Suppressor macrophage (primary cell): ENCODE measurements around the gene ATG4C.
"Not testable (repeated sequence)": the region's sequence is repeated elsewhere in the genome, so short reads cannot be mapped to it uniquely, and the experiment has no call there.

ENCODE experiments used
- DNase-seq, 4 experiments: peaks; one replicate each; pipeline ENCODE4 v3.0.0-alpha.2; 2020 to 2022
- total RNA-seq, 17 experiments: gene quantifications; one replicate each; lab custom pipeline; 2026; ENCODE audit warnings: mixed read lengths in 6 of 17, inconsistent platforms in 3 of 17; lab: John Stamatoyannopoulos, UW

Gene ATG4C, protein sequence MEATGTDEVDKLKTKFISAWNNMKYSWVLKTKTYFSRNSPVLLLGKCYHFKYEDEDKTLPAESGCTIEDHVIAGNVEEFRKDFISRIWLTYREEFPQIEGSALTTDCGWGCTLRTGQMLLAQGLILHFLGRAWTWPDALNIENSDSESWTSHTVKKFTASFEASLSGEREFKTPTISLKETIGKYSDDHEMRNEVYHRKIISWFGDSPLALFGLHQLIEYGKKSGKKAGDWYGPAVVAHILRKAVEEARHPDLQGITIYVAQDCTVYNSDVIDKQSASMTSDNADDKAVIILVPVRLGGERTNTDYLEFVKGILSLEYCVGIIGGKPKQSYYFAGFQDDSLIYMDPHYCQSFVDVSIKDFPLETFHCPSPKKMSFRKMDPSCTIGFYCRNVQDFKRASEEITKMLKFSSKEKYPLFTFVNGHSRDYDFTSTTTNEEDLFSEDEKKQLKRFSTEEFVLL
- 4.0 to 56.6 (median 31.6) reads per million in 17 experiments for total RNA-seq

GRCh38 chr1:62783736-62784508 is at the start of gene ATG4C:
Gene ATG4C (plus strand): TSS chr1:62784132. CDS start chr1:62803787, 19,655 bp downstream.
- peak; percentile 89 to 95 (median 94) for DNase-seq

GRCh38 chr1:62735491-62736171 is 48.3 kb upstream of the ATG4C start:
- no peak for DNase-seq

DNA sequence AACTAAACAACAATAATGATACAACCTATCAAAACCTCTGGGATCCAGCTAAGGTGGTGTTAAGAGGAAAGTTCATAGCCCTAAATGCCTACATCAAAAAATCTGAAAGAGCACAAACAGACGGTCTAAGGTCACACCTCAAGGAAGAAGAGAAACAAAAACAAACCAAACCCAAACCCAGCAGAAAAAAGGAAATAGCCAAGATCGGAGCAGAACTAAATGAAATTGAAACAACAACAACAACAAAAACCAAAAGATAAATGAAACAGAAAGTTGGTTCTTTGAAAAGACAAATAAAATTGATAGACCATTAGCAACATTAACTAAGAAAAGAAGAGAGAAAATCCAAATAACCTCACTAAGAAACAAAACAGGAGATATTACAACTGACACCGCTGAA is 43.2 kb upstream of the ATG4C start:
- DNase-seq = peak in 2 of 4 experiments; percentile 7 to 44

DNA sequence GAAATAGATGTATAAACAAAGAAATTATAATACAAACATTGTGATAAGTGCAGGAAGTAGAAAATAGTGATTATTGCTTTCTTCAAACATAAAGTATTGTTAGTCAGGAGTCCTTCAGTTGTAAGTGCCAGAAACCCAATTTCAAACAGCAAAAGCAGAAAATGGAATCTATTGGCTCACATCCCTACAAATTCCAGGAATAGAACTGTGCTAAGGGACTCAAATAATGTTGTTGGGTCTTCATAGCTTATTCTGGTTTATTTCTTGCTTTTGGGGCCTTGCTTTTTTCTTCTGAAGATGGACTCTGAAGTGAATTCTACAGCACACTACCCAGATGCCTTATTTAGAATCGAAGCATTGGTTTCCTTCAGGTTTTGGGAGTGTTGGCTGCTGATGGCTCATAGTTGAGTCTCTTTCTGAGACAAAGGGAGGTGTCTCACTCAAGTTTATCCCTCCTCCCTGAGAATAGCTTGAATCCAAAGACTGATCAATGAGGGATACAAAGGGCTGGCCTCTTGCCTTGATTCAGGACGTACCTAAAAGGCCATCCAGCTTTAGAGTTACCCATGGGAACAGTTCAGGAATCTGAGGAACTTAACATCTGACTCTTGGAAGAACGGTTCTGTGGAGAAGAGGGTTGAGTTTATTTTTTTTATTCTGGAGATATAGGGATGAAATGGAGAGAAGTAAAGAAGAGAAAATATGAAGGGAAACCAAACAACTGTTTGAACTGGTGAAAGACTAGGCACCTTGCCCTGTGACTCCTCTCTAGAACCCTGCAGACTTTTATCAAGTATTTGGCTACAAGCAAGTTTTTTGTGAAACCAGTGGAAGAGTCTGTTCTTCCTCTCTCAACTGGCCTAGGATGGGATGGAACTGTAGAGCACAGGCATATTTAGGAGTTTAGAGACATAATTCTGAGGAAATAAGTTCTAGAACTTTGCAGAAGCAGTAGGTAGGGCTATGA is 39.0 kb upstream of the ATG4C start:
- DNase-seq = no peak

GRCh38 chr1:62746086-62746808 is 37.7 kb upstream of the ATG4C start:
- DNase-seq = peak in 3 of 4 experiments; percentile 36 to 78 (median 72)

DNA sequence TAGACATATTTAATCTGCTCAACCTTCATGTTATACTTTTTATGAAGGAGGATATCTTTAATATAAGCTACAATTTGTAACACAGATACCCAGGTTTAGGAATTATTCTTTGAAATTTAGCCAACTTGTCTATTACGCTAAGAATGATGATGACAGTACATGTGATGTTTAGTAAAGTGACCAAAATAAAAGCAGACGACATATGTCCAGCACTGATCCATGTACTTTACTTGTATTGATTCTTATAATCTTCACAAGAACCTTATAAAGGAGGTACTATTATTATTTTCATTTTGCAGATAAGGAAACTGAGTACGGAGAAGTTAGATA is 37.2 kb upstream of the ATG4C start:
- no peak for DNase-seq

DNA sequence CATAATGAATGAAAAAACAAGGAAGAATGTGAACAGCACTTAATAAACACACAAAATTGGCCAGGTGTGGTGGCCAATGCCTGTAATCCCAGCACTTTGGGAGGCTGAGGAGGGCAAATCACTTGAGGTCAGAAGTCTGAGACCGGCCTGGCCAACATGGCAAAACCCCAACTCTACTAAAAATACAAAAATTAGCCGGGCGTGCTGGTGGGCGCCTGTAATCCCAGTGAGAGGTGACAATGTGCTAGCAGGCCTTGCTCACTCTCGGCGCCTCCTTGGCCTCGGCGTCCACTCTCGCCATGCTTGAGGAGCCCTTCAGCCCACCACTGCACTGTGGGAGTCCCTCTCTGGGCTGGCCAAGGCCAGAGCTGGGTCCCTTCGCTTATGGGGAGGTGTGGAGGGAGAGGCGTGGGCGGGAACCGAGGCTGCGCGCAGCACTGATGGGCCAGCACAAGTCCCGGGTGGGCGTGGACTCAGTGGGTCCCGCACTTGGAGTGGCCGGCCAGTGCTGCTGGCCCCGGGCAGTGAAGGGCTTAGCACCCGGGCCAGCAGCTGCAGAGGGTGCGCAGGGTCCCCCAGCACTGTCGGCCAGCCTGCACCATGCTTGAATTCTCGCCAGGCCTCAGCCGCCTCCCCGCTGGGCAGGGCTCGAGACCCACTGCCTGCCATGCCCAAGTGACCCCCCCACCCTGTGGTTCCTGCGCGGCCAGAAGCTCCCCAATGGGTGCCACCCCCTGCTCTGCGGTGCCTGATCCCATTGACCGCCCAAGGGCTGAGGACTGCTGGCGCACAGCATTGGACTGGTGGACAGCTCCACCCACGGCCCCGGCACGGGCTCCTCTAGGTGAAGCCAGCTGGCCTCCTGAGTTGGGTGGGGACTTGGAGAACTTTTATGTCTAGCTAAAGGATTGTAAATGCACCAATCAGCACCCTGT is 30.6 kb upstream of the ATG4C start:
- no peak for DNase-seq

GRCh38 chr1:62754938-62755337 is 29.0 kb upstream of the ATG4C start:
- DNase-seq = not testable (repeated sequence)

- not testable (repeated sequence) for DNase-seq
These were observed 27.6 kb upstream of the ATG4C start for GRCh38 chr1:62756255-62756884.

- peak; percentile 33 to 63 (median 54) for DNase-seq
These were observed 24.6 kb upstream of the ATG4C start for GRCh38 chr1:62759232-62759875.

DNA sequence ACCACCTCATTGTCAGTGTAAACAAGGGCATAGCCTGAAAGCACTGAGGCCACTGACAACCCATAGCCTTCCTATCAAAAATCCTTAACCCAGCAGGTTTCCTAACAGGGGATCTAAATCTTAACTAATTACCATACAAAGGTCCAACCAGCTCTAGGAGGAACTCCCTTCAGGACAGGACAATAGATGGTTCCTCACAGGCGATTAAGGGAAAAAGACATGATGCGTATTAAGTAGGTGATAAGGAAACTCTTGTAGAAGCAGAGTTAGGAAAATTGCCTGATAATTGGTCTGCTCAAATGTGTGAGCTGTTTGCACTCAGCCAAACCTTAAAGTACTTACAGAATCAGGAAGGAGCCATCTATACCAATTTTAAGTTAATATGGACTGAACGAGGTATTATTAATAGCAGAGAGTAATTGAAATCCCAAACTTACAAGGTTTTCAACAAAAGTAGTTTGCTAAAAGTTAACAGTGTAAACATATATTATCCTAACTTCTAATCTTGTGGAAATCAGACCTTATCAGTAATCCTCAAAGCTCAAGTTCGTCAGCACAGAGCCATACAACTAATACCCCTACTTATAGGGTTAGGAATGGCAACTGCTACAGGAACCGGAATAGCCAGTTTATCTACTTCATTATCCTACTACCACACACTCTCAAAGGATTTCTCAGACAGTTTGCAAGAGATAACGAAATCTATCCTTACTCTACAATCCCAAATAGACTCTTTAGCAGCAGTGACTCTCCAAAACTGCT is 23.7 kb upstream of the ATG4C start:
- not testable (repeated sequence) for DNase-seq

DNA sequence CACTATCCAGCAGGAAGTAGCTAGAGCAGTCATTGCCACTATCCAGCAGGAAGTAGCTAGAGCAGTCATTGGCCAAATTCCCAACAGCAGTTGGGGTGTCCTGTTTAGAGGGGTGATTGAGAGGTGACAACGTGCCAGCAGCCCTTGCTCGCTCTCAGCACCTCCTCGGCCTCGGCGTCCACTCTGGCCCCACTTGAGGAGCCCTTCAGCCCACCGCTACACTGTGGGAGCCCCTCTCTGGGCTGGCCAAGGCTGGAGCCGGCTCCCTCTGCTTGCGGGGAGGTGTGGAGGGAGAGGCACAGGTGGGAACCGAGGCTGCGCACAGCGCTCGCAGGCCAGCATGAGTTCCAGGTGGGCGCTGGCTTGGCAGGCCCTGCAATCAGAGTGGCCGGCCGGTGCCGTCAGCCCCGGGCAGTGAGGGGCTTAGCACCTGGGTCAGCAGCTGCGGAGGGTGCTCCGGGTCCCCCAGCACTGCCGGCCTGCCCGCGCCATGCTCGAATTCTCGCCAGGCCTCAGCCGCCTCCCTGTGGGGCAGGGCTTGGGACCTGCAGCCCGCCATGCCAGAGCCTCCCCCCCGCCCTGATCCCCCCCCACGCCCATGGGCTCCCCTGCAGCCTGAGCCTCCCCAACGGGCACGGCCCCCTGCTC is 22.6 kb upstream of the ATG4C start:
- not testable (repeated sequence) for DNase-seq

GRCh38 chr1:62762027-62762426 is 21.9 kb upstream of the ATG4C start:
- DNase-seq = not testable (repeated sequence)

DNA sequence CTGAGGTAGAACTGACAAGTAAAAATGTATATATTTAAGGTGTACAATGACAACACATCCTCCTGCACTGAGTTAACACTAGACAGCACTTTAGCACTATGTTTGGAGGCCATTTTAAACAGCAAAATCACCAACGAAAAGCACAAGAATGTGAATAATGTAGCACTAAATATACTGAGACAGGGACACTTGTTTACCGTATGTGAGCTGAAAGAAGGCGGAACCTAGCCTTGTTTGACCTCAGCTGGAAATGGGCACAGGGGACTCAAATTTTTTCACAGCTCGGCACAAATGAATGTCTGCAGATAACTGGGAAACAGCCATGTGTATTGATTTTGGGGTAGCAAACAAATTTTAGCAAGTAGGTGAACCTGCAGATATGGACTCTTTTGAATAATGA is 18.0 kb upstream of the ATG4C start:
- DNase-seq = no peak

GRCh38 chr1:62768551-62768950 is 15.4 kb upstream of the ATG4C start:
- DNase-seq = not testable (repeated sequence)

DNA sequence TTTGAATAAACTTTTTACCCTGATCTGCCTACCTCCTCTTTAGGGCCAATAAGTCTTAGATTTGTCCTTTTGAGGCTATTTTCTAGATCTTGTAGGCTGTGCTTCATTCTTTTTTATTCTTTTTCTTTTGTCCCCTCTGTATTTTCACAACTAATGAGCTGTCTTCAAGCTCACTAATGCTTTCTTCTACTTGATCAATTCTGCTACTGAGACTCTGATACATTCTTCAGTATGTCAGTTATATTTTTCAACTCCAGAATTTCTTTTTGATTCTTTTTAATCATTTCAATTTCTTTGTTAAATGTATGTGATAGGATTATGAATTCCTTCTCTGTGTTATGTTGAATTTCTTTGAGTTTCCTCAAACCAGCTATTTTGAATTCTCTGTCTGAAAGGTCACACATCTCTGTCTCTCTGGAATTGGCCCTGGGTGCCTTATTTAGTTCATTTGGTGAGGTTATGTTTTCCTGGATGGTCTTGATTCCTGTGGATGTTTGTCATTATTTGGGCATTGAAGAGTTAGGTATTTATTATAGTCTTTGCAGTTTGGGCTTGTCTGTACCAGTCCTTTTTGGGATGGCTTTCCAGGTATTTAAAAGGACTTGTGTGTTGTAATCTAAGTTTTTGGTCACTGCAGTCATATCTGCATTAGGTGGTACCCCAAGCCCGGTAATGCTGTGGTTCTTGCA is 11.2 kb upstream of the ATG4C start:
- DNase-seq = no peak

DNA sequence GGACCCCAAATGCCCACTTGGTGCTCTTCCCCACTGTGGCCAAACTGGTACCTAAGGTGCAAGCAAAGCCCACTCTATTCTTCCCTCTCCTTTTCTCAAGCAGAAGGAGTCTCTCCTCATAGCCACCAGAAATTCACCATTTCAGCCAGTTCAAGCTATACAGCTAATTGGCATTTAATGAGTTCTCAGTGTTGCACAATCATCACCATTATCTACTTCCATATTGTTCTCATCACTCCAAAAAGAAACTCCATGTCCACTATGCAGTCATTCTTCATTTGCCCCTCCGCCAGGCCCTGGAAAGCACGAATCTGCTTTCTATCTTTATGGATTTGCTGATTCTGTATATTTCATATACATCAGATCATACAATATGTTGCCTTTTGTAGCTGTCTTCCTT is 9.9 kb upstream of the ATG4C start:
- no peak for DNase-seq
